Thymus (tissue), 11 donors: ENCODE results near the gene ZNF414. TPM values are rescaled to one million over a fixed set of nuclear protein-coding genes. Genes with fewer than 3 reads are reported as not detected.
"Not testable (repeated sequence)": the region's sequence is repeated elsewhere in the genome, so short reads cannot be mapped to it uniquely, and the experiment has no call there.

ENCODE experiments used
- DNase-seq, 9 donors: peaks; one replicate each; pipeline ENCODE4 v3.0.0-alpha.2; 2013; ENCODE audit warnings: low spot score in 9 of 9, low read depth in 6 of 9, missing footprints in 1 of 9
- H3K27ac ChIP-seq, 2 donors: one replicate each; pipeline ENCODE4 v1.5.1; 2013; ENCODE audit warnings: control low read depth in 1 of 2, low read depth in 1 of 2, low read length in 1 of 2, mild to moderate bottlenecking in 1 of 2, moderate library complexity in 1 of 2
- H3K27me3 ChIP-seq, 2 donors: one replicate each; pipeline ENCODE4 v1.5.1; 2013; ENCODE audit warnings: low read length in 1 of 2; ENCODE audit not compliant: control insufficient read depth in 2 of 2, insufficient read depth in 1 of 2
- H3K36me3 ChIP-seq, 2 donors: one replicate each; pipeline ENCODE4 v1.5.1; 2013; ENCODE audit warnings: low read length in 1 of 2, mild to moderate bottlenecking in 1 of 2, moderate library complexity in 1 of 2; ENCODE audit not compliant: control insufficient read depth in 2 of 2, insufficient read depth in 2 of 2
- H3K4me1 ChIP-seq, 2 donors: one replicate each; pipeline ENCODE4 v1.5.1; 2013; ENCODE audit warnings: low read length in 2 of 2; ENCODE audit not compliant: control insufficient read depth in 2 of 2, insufficient read depth in 2 of 2
- H3K4me3 ChIP-seq, 2 donors: one replicate each; pipeline ENCODE4 v1.5.1; 2013; ENCODE audit warnings: low read length in 2 of 2, control low read depth in 1 of 2, mild to moderate bottlenecking in 1 of 2
- H3K9me3 ChIP-seq, 2 donors: one replicate each; pipeline ENCODE4 v1.5.1; 2013; ENCODE audit warnings: low read length in 1 of 2, mild to moderate bottlenecking in 1 of 2; ENCODE audit not compliant: control insufficient read depth in 2 of 2, insufficient read depth in 1 of 2
- WGBS: extraction: QIAGEN DNeasy Blood & Tissue Kit; methylation state at CpG from one replicate; pipeline ENCODE4 v1.1.7; 2013; 5-methylcytosine and 5-hydroxymethylcytosine counted together
- polyA plus RNA-seq: library from polyadenylated mRNA; stranded (reverse); fragments of 200-250 nt; gene quantifications from one replicate; pipeline ENCODE4 v1.2.3, GENCODE V29; 2013
- total RNA-seq: library from RNA; stranded (reverse); fragments of 120-200 nt; gene quantifications from one replicate; pipeline ENCODE4 v1.2.4, GENCODE V29; 2013
- donor health status: healthy.

The ZNF414 gene
- total and polyA plus RNA-seq, 2 donors = 2.1 to 27.6 TPM

DNA sequence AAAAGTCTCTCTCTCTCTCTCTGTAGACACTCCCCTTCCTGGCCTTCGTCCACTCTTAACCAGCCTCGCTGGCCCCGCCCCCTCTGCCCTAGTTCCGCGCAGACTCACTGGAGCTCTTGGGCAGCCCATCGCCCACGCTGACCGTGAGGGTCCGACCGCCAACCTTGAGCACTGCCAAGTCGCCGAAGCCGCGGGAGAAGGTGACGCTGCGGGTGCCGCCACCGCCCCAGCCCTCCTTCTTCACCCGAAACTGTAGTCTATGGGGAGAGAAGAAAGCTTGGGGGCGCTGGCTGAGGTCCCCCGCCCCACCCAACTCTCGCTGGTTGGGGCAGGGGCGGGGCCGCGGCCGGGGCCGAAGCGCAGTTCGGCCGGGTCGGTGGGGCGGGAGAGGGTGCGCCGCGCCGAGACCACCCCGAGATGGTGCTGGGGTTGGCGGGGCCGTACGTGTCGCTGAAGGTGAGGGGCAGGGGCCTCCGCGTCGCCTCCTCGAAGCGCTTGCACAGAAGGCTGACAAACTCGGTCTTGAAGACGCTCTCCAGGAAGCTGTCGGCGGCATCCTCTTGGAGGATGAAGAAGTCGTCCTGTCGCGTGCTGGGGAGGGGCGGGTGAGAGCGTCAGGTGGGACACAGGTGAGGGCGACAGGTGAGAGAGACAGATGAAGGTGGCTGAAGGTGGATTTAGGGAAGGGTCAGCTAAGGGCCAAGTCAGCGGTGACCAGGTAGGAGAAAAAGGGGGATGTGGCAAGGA lies 12.6 kb upstream of the ZNF414 start:
- Histone ChIP-seq H3K9me3 (peaks cover 0 to 27% of the 10 kb centered on the region in 2 donors), H3K36me3 (no peaks in the 10 kb centered on the region), H3K27me3 (no peaks in the 10 kb centered on the region), H3K4me1 (no peaks in the 10 kb centered on the region), H3K4me3 (peak overlapping the region; percentile 24 to 30), H3K27ac (peak overlapping the region in 1 of 2 donors; percentile 50)
- WGBS = 90% methylated on average over 57 of the region's 57 CpGs
- peak in 1 of 9 donors; percentile 44 for DNase-seq

GRCh38 chr19:8525401-8525684 lies 11.4 kb upstream of the ZNF414 start:
- no peaks in the 10 kb centered on the region for H3K36me3 ChIP-seq
- 90% methylated on average over 15 of the region's 15 CpGs for WGBS
- no peak for DNase-seq

GRCh38 chr19:8519388-8519787 lies 5.4 kb upstream of the ZNF414 start:
- Histone ChIP-seq H3K27ac (no peak overlapping the region), H3K4me3 (no peak overlapping the region), H3K36me3 (no peaks in the 10 kb centered on the region), H3K27me3 (no peaks in the 10 kb centered on the region), H3K4me1 (peaks cover 16 to 43% of the 10 kb centered on the region in 2 donors), H3K9me3 (no peaks in the 10 kb centered on the region)
- DNase-seq = no peak
- 97% methylated on average over 6 of the region's 6 CpGs for WGBS

More at GRCh38 chr19:8525401-8525684, 11.4 kb upstream of the ZNF414 start:
- Histone ChIP-seq H3K4me3 (peak overlapping the region in 1 of 2 donors; percentile 13), H3K9me3 (peaks cover 0 to 24% of the 10 kb centered on the region in 2 donors), H3K27me3 (no peaks in the 10 kb centered on the region), H3K4me1 (no peaks in the 10 kb centered on the region), H3K27ac (peak overlapping the region in 1 of 2 donors; percentile 43)

DNA sequence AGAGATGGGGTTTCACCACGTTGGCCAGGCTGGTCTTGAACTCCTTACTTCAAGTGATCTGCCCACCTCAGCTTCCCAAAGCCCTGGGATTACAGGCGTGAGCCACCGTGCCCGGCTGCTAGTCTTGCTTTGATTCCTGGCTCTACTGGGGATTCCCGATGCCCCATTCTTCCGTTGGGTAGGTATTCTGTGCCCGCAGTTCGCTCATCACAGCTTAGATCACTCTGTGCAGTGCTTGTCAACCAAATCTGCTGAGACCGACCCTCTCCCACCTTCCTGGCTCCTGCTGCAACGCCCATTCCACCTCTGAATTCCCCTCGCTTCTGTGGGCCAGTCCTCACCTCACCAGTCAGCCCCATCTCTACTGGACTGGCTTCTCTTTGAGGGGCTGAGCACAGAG lies 4.6 kb upstream of the ZNF414 start:
- Histone ChIP-seq H3K4me3 (no peak overlapping the region), H3K36me3 (no peaks in the 10 kb centered on the region), H3K9me3 (no peaks in the 10 kb centered on the region), H3K27ac (peak overlapping the region; percentile 3 to 82), H3K27me3 (no peaks in the 10 kb centered on the region), H3K4me1 (peaks cover 16 to 48% of the 10 kb centered on the region in 2 donors)
- no peak for DNase-seq
- WGBS = 93% methylated on average over 11 of the region's 11 CpGs

GRCh38 chr19:8517551-8518442 lies 3.8 kb upstream of the ZNF414 start:
- DNase-seq = peak in 7 of 9 donors; percentile 45 to 82 (median 62)
- H3K4me3 ChIP-seq = no peak overlapping the region
- H3K4me1 ChIP-seq = peaks cover 21 to 55% of the 10 kb centered on the region in 2 donors
- H3K27ac ChIP-seq = peak overlapping the region; percentile 77 to 91
- no peaks in the 10 kb centered on the region for H3K9me3 ChIP-seq
- WGBS = 37% methylated on average over 10 of the region's 10 CpGs
- no peaks in the 10 kb centered on the region for H3K36me3 ChIP-seq
- H3K27me3 ChIP-seq = no peaks in the 10 kb centered on the region

GRCh38 chr19:8515317-8515716 lies 1.4 kb upstream of the ZNF414 start:
- peak in 1 of 9 donors; percentile 53 for DNase-seq
- Histone ChIP-seq H3K9me3 (peaks cover 1 to 4% of the 10 kb centered on the region in 2 donors), H3K27me3 (no peaks in the 10 kb centered on the region), H3K4me3 (no peak overlapping the region), H3K36me3 (peaks cover 7 to 15% of the 10 kb centered on the region in 2 donors), H3K4me1 (peaks cover 21 to 61% of the 10 kb centered on the region in 2 donors), H3K27ac (peak overlapping the region; percentile 64 to 71)
- 86% methylated on average over 11 of the region's 11 CpGs for WGBS

DNA sequence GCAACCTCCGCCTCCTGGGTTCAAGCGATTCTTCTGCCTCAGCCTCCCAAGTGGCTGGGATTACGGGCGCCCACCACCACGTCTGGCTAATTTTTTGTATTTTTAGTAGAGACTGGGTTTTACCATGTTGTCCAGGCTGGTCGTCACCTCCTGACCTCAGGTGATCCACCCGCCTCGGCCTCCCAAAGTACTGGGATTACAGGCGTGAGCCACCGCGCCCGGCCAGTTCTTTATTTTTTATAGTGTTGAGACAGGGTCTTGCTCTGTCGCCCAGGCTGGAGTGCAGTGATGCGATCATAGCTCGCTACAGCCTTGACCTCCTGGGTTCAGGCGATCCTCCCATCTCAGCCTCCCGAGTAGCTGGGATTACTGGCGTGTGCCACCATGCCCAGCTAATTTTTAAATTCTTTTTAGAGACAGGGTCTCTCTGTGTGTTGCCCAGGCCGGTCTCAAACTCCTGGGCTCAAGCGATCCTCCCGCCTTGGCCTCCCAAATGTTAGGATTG lies 590 bp upstream of the ZNF414 start:
- not testable (repeated sequence) for H3K9me3 ChIP-seq, DNase-seq, H3K27me3 ChIP-seq
- peak overlapping the region; percentile 94 to 100 for H3K27ac ChIP-seq
- peaks cover 7 to 21% of the 10 kb centered on the region in 2 donors for H3K36me3 ChIP-seq
- peaks cover 21 to 61% of the 10 kb centered on the region in 2 donors for H3K4me1 ChIP-seq
- H3K4me3 ChIP-seq = peak overlapping the region; percentile 59 to 98
- 86% methylated on average over 21 of the region's 21 CpGs for WGBS

- H3K9me3 ChIP-seq = peaks cover 1 to 4% of the 10 kb centered on the region in 2 donors
- H3K27ac ChIP-seq = peak overlapping the region; percentile 94 to 100
- DNase-seq = no peak
- H3K4me3 ChIP-seq = peak overlapping the region; percentile 59 to 98
- no peaks in the 10 kb centered on the region for H3K27me3 ChIP-seq
- H3K36me3 ChIP-seq = peaks cover 7 to 29% of the 10 kb centered on the region in 2 donors
- WGBS = 69% methylated on average over 19 of the region's 19 CpGs
- peaks cover 15 to 53% of the 10 kb centered on the region in 2 donors for H3K4me1 ChIP-seq
Measured at GRCh38 chr19:8513036-8513686, 806 bp downstream of the ZNF414 start.
